Measurements from ENCODE around the gene CENPS. TPM values are rescaled to one million over a fixed set of nuclear protein-coding genes. Genes with fewer than 3 reads are reported as not detected.

Gene CENPS
- total RNA-seq, 3 donors from 2014 or later (not counting 1 experiment from before 2014, with no cell fraction given): 4.1 to 5.0 (median 4.5) TPM

DNA sequence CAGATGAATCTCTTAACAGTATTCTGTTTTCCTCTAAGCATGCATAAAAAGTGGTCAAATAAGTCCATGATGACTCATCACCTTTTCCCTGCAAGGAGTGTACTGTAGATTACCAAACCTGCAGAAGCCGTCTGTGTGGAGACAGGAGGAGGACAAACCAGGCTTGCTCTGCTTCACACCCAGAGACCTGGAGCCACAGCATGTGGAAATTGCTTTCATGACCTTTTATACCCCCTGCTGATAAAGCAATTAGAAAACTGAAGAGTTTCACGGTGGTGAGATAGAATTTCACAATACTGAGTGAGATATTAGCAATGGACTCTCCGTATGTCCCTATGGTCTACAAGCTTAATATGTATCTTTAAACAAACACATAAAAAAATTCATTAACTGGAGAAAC lies 29.0 kb downstream of the CENPS start:
- 93% methylated on average over 3 of the region's 3 CpGs for WGBS (ENCODE audit: insufficient coverage)
- TF ChIP-seq CTCF (IDR thresholded peaks at IDR 0.05): no peak
- Histone ChIP-seq H3K27me3 (ENCODE audit: control insufficient read depth, insufficient read depth, low read length) (no peaks in the 10 kb centered on the region), H3K36me3 (ENCODE audit: control insufficient read depth, insufficient read depth, low read length) (peaks cover 23% of the 10 kb centered on the region), H3K4me1 (ENCODE audit: control insufficient read depth, insufficient read depth, low read length) (no peaks in the 10 kb centered on the region), H3K4me3 (ENCODE audit: low read length) (no peak overlapping the region), H3K9me3 (ENCODE audit: control insufficient read depth, insufficient read depth, low read length) (peaks cover 5% of the 10 kb centered on the region), H3K27ac (ENCODE audit: low read length) (no peak overlapping the region)
- H3K4me3 Mint-ChIP-seq: no peak overlapping the region
- no peak for DNase-seq
- H3K27ac Mint-ChIP-seq: no peak overlapping the region
- no peak for ATAC-seq
- H3K4me1 Mint-ChIP-seq: no peaks in the 10 kb centered on the region
- intact Hi-C loops (cut with micrococcal nuclease): no loop called here
- H3K36me3 Mint-ChIP-seq: no peaks in the 10 kb centered on the region
- H3K9me3 Mint-ChIP-seq: no peaks in the 10 kb centered on the region
- no peaks in the 10 kb centered on the region for H3K27me3 Mint-ChIP-seq (ENCODE audit: low read depth in 2 of 2)

DNA sequence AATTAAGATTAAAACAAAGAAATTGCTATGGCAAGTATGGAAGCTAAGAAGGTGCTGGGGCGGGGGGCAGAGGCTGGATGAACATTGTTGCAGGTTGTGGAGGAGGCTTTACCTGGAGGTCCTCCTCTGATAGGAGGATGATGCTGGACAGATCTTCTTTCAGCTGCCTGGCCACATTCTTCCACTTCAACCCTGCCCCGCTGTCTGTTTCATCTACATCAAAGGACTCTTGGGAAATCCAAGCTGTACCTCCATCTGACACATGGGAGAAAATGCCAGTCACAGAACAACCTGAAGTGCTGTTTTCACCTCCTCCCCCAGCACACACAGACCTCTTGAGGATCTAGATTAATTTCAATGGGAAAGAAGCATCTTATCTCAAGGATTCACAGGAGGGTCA lies 36.8 kb downstream of the CENPS start:
- Mint-ChIP-seq H3K4me3 (no peak overlapping the region), H3K36me3 (peaks cover 7% of the 10 kb centered on the region), H3K27ac (no peak overlapping the region), H3K9me3 (no peaks in the 10 kb centered on the region), H3K4me1 (peaks cover 8 to 17% of the 10 kb centered on the region in 2 donors), H3K27me3 (ENCODE audit: low read depth in 2 of 2) (no peaks in the 10 kb centered on the region)
- no peak for DNase-seq
- H3K27me3 ChIP-seq (ENCODE audit: control insufficient read depth, insufficient read depth, low read length): no peaks in the 10 kb centered on the region
- H3K36me3 ChIP-seq (ENCODE audit: control insufficient read depth, insufficient read depth, low read length): peaks cover 38% of the 10 kb centered on the region
- H3K4me3 ChIP-seq (ENCODE audit: low read length): no peak overlapping the region
- no peak for ATAC-seq
- intact Hi-C loops (cut with micrococcal nuclease): no loop called here
- no peaks in the 10 kb centered on the region for H3K9me3 ChIP-seq (ENCODE audit: control insufficient read depth, insufficient read depth, low read length)
- peaks cover 10% of the 10 kb centered on the region for H3K4me1 ChIP-seq (ENCODE audit: control insufficient read depth, insufficient read depth, low read length)
- no peak for TF ChIP-seq CTCF (IDR thresholded peaks at IDR 0.05)
- no peak overlapping the region for H3K27ac ChIP-seq (ENCODE audit: low read length)
- WGBS (ENCODE audit: insufficient coverage): 100% methylated on average over 2 of the region's 2 CpGs

GRCh38 chr1:10470043-10470442 lies 39.8 kb downstream of the CENPS start:
- Histone ChIP-seq H3K9me3 (ENCODE audit: control insufficient read depth, insufficient read depth, low read length) (no peaks in the 10 kb centered on the region), H3K27me3 (ENCODE audit: control insufficient read depth, insufficient read depth, low read length) (no peaks in the 10 kb centered on the region), H3K4me1 (ENCODE audit: control insufficient read depth, insufficient read depth, low read length) (peaks cover 26% of the 10 kb centered on the region), H3K36me3 (ENCODE audit: control insufficient read depth, insufficient read depth, low read length) (peaks cover 17% of the 10 kb centered on the region), H3K4me3 (ENCODE audit: low read length) (no peak overlapping the region), H3K27ac (ENCODE audit: low read length) (no peak overlapping the region)
- no peak for TF ChIP-seq CTCF (IDR thresholded peaks at IDR 0.05)
- Mint-ChIP-seq H3K4me3 (no peak overlapping the region), H3K9me3 (no peaks in the 10 kb centered on the region), H3K27ac (no peak overlapping the region), H3K36me3 (peaks cover 7% of the 10 kb centered on the region), H3K4me1 (peaks cover 26 to 38% of the 10 kb centered on the region in 2 donors), H3K27me3 (ENCODE audit: low read depth in 2 of 2) (no peaks in the 10 kb centered on the region)
- intact Hi-C loops (cut with micrococcal nuclease): loop anchor here (5.0 kb wide), 1 partner anchor 38 kb away; the partner anchor contains the start of gene CENPS
- ATAC-seq (no peak), DNase-seq (no peak)
- 100% methylated on average over 2 of the region's 4 CpGs for WGBS (ENCODE audit: insufficient coverage)

Data from natural killer cell (primary cell).